Measurements from ENCODE around the gene ARSB. TPM values are rescaled to one million over a fixed set of nuclear protein-coding genes. Genes with fewer than 3 reads are reported as not detected.

ARSB gene
- total and polyA plus RNA-seq, 2 donors (not counting 1 experiment from before 2014, with no cell fraction given): 10.1 to 27.7 TPM

GRCh38 chr5:78989080-78989479, 4.0 kb upstream of the ARSB start:
- no peaks in the 10 kb centered on the region for H3K4me1 ChIP-seq (ENCODE audit: control insufficient read depth, extremely low read depth, insufficient read depth, low read length)
- no peaks in the 10 kb centered on the region for H3K79me2 ChIP-seq (ENCODE audit: control insufficient read depth, insufficient read depth, low read length)
- no peak overlapping the region for H3K4me2 ChIP-seq (ENCODE audit: extremely low read depth, insufficient read depth, low read length)
- H3K27ac ChIP-seq (ENCODE audit: insufficient read depth, low read length): no peak overlapping the region
- TF ChIP-seq, protein P1, sequence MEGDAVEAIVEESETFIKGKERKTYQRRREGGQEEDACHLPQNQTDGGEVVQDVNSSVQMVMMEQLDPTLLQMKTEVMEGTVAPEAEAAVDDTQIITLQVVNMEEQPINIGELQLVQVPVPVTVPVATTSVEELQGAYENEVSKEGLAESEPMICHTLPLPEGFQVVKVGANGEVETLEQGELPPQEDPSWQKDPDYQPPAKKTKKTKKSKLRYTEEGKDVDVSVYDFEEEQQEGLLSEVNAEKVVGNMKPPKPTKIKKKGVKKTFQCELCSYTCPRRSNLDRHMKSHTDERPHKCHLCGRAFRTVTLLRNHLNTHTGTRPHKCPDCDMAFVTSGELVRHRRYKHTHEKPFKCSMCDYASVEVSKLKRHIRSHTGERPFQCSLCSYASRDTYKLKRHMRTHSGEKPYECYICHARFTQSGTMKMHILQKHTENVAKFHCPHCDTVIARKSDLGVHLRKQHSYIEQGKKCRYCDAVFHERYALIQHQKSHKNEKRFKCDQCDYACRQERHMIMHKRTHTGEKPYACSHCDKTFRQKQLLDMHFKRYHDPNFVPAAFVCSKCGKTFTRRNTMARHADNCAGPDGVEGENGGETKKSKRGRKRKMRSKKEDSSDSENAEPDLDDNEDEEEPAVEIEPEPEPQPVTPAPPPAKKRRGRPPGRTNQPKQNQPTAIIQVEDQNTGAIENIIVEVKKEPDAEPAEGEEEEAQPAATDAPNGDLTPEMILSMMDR (conservative IDR thresholded peaks at IDR 0.05 in 1 of 2, IDR thresholded peaks at IDR 0.05 in 1 of 2; ENCODE audit: low read depth in 1 of 2, low read length in 2 of 2): no peak
- no peak for TF ChIP-seq EZH2 (IDR thresholded peaks at IDR 0.05; ENCODE audit: low read length, missing control alignments)
- no peaks in the 10 kb centered on the region for H4K20me1 ChIP-seq (ENCODE audit: control insufficient read depth, extremely low read depth, insufficient read depth, low read length)
- no peaks in the 10 kb centered on the region for H3K27me3 ChIP-seq (ENCODE audit: control insufficient read depth, insufficient read depth, low read length)
- H3K9me3 ChIP-seq (ENCODE audit: control insufficient read depth, insufficient read depth, low read depth, low read length): no peaks in the 10 kb centered on the region
- H2AFZ ChIP-seq (ENCODE audit: low read length): no peak overlapping the region
- H3K36me3 ChIP-seq (ENCODE audit: control insufficient read depth, insufficient read depth, low read length): no peaks in the 10 kb centered on the region
- H3K9ac ChIP-seq (ENCODE audit: insufficient read depth, low read length): no peak overlapping the region
- no peak overlapping the region for H3K4me3 ChIP-seq (replicated peaks in 1 of 4; ENCODE audit: control extremely low read depth in 1 of 4, insufficient read depth in 1 of 4, low read depth in 3 of 4, low read length in 4 of 4)
- DNase-seq (ENCODE audit: low read depth in 2 of 2): no peak

DNA sequence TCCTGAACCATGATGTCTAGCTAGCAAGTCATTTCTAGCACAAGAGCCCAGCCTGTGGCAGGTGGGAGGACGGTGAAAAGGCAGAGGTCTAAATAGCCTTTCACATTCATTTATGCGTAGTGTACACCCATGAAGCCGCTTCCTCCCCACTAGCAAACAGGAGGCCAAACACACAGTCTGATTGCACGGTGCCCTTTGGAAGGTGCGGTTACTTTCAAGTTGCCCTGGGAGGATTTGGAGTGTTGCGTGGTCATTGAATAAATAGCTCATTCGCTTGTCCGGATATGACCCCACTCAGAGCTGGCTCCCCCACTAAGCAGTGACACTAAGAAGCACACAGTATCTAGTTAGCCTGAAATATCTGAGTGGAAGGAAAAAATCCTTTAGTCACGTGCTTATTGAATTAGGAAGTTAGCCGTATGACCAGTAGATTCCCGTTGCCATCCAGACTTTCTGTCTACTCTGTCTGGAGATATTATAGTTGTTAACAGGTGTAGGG, 664 bp upstream of the ARSB start:
- H3K4me2 ChIP-seq (ENCODE audit: extremely low read depth, insufficient read depth, low read length): peak overlapping the region; percentile 72
- H3K27me3 ChIP-seq (ENCODE audit: control insufficient read depth, insufficient read depth, low read length): no peaks in the 10 kb centered on the region
- H3K9me3 ChIP-seq (ENCODE audit: control insufficient read depth, insufficient read depth, low read depth, low read length): no peaks in the 10 kb centered on the region
- peak overlapping the region; percentile 48 to 70 (median 68) for H3K4me3 ChIP-seq (replicated peaks in 1 of 4; ENCODE audit: control extremely low read depth in 1 of 4, insufficient read depth in 1 of 4, low read depth in 3 of 4, low read length in 4 of 4)
- no peaks in the 10 kb centered on the region for H3K36me3 ChIP-seq (ENCODE audit: control insufficient read depth, insufficient read depth, low read length)
- peaks cover 3% of the 10 kb centered on the region for H3K4me1 ChIP-seq (ENCODE audit: control insufficient read depth, extremely low read depth, insufficient read depth, low read length)
- peak overlapping the region; percentile 84 for H3K27ac ChIP-seq (ENCODE audit: insufficient read depth, low read length)
- peaks cover 1% of the 10 kb centered on the region for H3K79me2 ChIP-seq (ENCODE audit: control insufficient read depth, insufficient read depth, low read length)
- peak overlapping the region; percentile 79 for H3K9ac ChIP-seq (ENCODE audit: insufficient read depth, low read length)
- H2AFZ ChIP-seq (ENCODE audit: low read length): peak overlapping the region; percentile 2
- peak; percentile 45 to 79 for DNase-seq (ENCODE audit: low read depth in 2 of 2)
- H4K20me1 ChIP-seq (ENCODE audit: control insufficient read depth, extremely low read depth, insufficient read depth, low read length): no peaks in the 10 kb centered on the region
- TF ChIP-seq EZH2 (IDR thresholded peaks at IDR 0.05; ENCODE audit: low read length, missing control alignments): no peak
- TF ChIP-seq, protein P1 (conservative IDR thresholded peaks at IDR 0.05 in 1 of 2, IDR thresholded peaks at IDR 0.05 in 1 of 2; ENCODE audit: low read depth in 1 of 2, low read length in 2 of 2): no peak

DNA sequence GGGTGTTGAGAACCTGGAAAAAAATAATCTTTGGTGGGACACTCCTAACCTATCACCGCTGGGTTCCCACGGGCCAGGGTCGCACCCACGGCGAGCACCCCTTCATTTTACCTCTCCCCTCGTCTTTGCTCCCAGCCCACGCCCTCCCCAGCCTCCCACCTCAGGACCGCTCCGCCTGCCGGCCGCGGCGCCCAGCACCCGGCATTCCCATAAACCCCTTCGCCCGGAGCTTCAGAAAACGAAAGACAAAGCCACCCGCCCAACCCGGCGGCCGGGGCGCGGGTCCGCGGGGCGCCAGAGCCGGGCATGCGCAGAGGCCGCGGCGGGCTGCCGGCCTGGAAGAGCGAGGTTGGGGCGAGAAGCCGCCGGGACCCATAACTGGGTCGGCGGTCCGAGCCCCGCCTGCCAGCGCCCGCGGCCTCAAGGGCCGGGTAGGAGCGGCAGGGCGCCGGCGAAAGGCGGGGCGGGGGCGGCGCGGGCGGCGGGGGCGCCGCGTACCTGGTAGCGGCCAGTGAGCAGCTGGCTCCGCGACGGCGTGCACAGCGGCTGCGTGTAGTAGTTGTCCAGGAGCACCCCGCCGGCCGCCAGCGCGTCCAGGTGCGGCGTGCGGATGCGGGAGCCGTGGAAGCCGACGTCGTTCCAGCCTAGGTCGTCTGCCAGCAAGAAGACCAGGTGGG, 533 bp downstream of the ARSB start:
- H3K36me3 ChIP-seq (ENCODE audit: control insufficient read depth, insufficient read depth, low read length): no peaks in the 10 kb centered on the region

More for the DNA sequence above, 533 bp downstream of the ARSB start:
- Histone ChIP-seq H3K4me3 (replicated peaks in 1 of 4; ENCODE audit: control extremely low read depth in 1 of 4, insufficient read depth in 1 of 4, low read depth in 3 of 4, low read length in 4 of 4) (peak overlapping the region; percentile 69 to 91 (median 70)), H3K9me3 (ENCODE audit: control insufficient read depth, insufficient read depth, low read depth, low read length) (no peaks in the 10 kb centered on the region), H4K20me1 (ENCODE audit: control insufficient read depth, extremely low read depth, insufficient read depth, low read length) (no peaks in the 10 kb centered on the region), H3K79me2 (ENCODE audit: control insufficient read depth, insufficient read depth, low read length) (peaks cover 1% of the 10 kb centered on the region), H3K4me2 (ENCODE audit: extremely low read depth, insufficient read depth, low read length) (peak overlapping the region; percentile 84), H3K9ac (ENCODE audit: insufficient read depth, low read length) (peak overlapping the region; percentile 79), H3K27ac (ENCODE audit: insufficient read depth, low read length) (peak overlapping the region; percentile 84), H3K27me3 (ENCODE audit: control insufficient read depth, insufficient read depth, low read length) (no peaks in the 10 kb centered on the region), H2AFZ (ENCODE audit: low read length) (peak overlapping the region; percentile 93), H3K4me1 (ENCODE audit: control insufficient read depth, extremely low read depth, insufficient read depth, low read length) (peaks cover 3% of the 10 kb centered on the region)
- TF ChIP-seq, protein P1 (conservative IDR thresholded peaks at IDR 0.05 in 1 of 2, IDR thresholded peaks at IDR 0.05 in 1 of 2; ENCODE audit: low read depth in 1 of 2, low read length in 2 of 2): peak; percentile 32 to 44
- no peak for TF ChIP-seq EZH2 (IDR thresholded peaks at IDR 0.05; ENCODE audit: low read length, missing control alignments)
- DNase-seq (ENCODE audit: low read depth in 2 of 2): peak; percentile 82
